Measurements from ENCODE around the gene ZNF768. TPM values are rescaled to one million over a fixed set of nuclear protein-coding genes. Genes with fewer than 3 reads are reported as not detected.
A peak's percentile ranks its signal among the peaks of the same experiment; 100 is the strongest.

ZNF768 gene
- total and polyA plus RNA-seq, 4 donors: 11.2 to 55.7 (median 45.8) TPM

- H3K36me3 ChIP-seq (ENCODE audit: control insufficient read depth, insufficient read depth, low read length): peaks cover 36% of the 10 kb centered on the region
- H3K9me3 ChIP-seq (ENCODE audit: control insufficient read depth, insufficient read depth, low read length): no peaks in the 10 kb centered on the region
- H3K4me3 ChIP-seq (ENCODE audit: low read depth, low read length): peak within 1 kb of the TSS; percentile 92
- DNase-seq (ENCODE audit: low read depth in 4 of 6, low spot score in 6 of 6): peak; percentile 87 to 98 (median 92)
- peak within 1 kb of the TSS; percentile 94 for H3K27ac ChIP-seq (ENCODE audit: low read depth, low read length)
- no peaks in the 10 kb centered on the region for H3K27me3 ChIP-seq (ENCODE audit: control insufficient read depth, insufficient read depth, low read length)
- WGBS (ENCODE audit: insufficient coverage): under 1% methylated on average over 70 of the region's 70 CpGs
- peaks cover 21% of the 10 kb centered on the region for H3K4me1 ChIP-seq (ENCODE audit: control insufficient read depth, insufficient read depth, low read length)
These were observed 8.2 kb upstream of the ZNF768 start, which contains the start of gene ZNF747 for GRCh38 chr16:30534368-30535105. TSS of gene ZNF747 (minus strand) at chr16:30534858. CDS start at chr16:30534679, 179 bp downstream.

GRCh38 chr16:30533748-30534367, 7.5 kb upstream of the ZNF768 start:
- H3K27me3 ChIP-seq (ENCODE audit: control insufficient read depth, insufficient read depth, low read length): no peaks in the 10 kb centered on the region

GRCh38 chr16:30533146-30533522, 6.8 kb upstream of the ZNF768 start:
- no peak for DNase-seq (ENCODE audit: low read depth in 4 of 6, low spot score in 6 of 6)
- Histone ChIP-seq H3K4me1 (ENCODE audit: control insufficient read depth, insufficient read depth, low read length) (peaks cover 22% of the 10 kb centered on the region), H3K9me3 (ENCODE audit: control insufficient read depth, insufficient read depth, low read length) (no peaks in the 10 kb centered on the region), H3K27ac (ENCODE audit: low read depth, low read length) (no peak overlapping the region), H3K27me3 (ENCODE audit: control insufficient read depth, insufficient read depth, low read length) (no peaks in the 10 kb centered on the region), H3K36me3 (ENCODE audit: control insufficient read depth, insufficient read depth, low read length) (peaks cover 32% of the 10 kb centered on the region), H3K4me3 (ENCODE audit: low read depth, low read length) (no peak overlapping the region)
- WGBS (ENCODE audit: insufficient coverage): 81% methylated on average over 10 of the region's 11 CpGs

More at GRCh38 chr16:30533748-30534367, 7.5 kb upstream of the ZNF768 start:
- peaks cover 21% of the 10 kb centered on the region for H3K4me1 ChIP-seq (ENCODE audit: control insufficient read depth, insufficient read depth, low read length)
- H3K4me3 ChIP-seq (ENCODE audit: low read depth, low read length): peak overlapping the region; percentile 92
- H3K36me3 ChIP-seq (ENCODE audit: control insufficient read depth, insufficient read depth, low read length): peaks cover 32% of the 10 kb centered on the region
- H3K9me3 ChIP-seq (ENCODE audit: control insufficient read depth, insufficient read depth, low read length): no peaks in the 10 kb centered on the region
- H3K27ac ChIP-seq (ENCODE audit: low read depth, low read length): peak overlapping the region; percentile 94
- no peak for DNase-seq (ENCODE audit: low read depth in 4 of 6, low spot score in 6 of 6)
- 21% methylated on average over 24 of the region's 29 CpGs for WGBS (ENCODE audit: insufficient coverage)

- no peak for DNase-seq (ENCODE audit: low read depth in 4 of 6, low spot score in 6 of 6)
- H3K27ac ChIP-seq (ENCODE audit: low read depth, low read length): no peak overlapping the region
- peaks cover 29% of the 10 kb centered on the region for H3K4me1 ChIP-seq (ENCODE audit: control insufficient read depth, insufficient read depth, low read length)
- WGBS (ENCODE audit: insufficient coverage): 95% methylated on average over 52 of the region's 57 CpGs
- H3K36me3 ChIP-seq (ENCODE audit: control insufficient read depth, insufficient read depth, low read length): peaks cover 32% of the 10 kb centered on the region
- no peaks in the 10 kb centered on the region for H3K9me3 ChIP-seq (ENCODE audit: control insufficient read depth, insufficient read depth, low read length)
- no peaks in the 10 kb centered on the region for H3K27me3 ChIP-seq (ENCODE audit: control insufficient read depth, insufficient read depth, low read length)
- H3K4me3 ChIP-seq (ENCODE audit: low read depth, low read length): no peak overlapping the region
These were observed 6.1 kb upstream of the ZNF768 start for GRCh38 chr16:30532285-30533145.

- WGBS (ENCODE audit: insufficient coverage): 92% methylated on average over 8 of the region's 13 CpGs
- no peak overlapping the region for H3K4me3 ChIP-seq (ENCODE audit: low read depth, low read length)
- no peaks in the 10 kb centered on the region for H3K27me3 ChIP-seq (ENCODE audit: control insufficient read depth, insufficient read depth, low read length)
- H3K9me3 ChIP-seq (ENCODE audit: control insufficient read depth, insufficient read depth, low read length): no peaks in the 10 kb centered on the region
- peaks cover 36% of the 10 kb centered on the region for H3K4me1 ChIP-seq (ENCODE audit: control insufficient read depth, insufficient read depth, low read length)
- DNase-seq (ENCODE audit: low read depth in 4 of 6, low spot score in 6 of 6): no peak
- peaks cover 32% of the 10 kb centered on the region for H3K36me3 ChIP-seq (ENCODE audit: control insufficient read depth, insufficient read depth, low read length)
- H3K27ac ChIP-seq (ENCODE audit: low read depth, low read length): no peak overlapping the region
These were observed 4.0 kb upstream of the ZNF768 start for GRCh38 chr16:30530163-30531037.

- peaks cover 48% of the 10 kb centered on the region for H3K4me1 ChIP-seq (ENCODE audit: control insufficient read depth, insufficient read depth, low read length)
- H3K9me3 ChIP-seq (ENCODE audit: control insufficient read depth, insufficient read depth, low read length): no peaks in the 10 kb centered on the region
- WGBS (ENCODE audit: insufficient coverage): 81% methylated on average over 4 of the region's 4 CpGs
- no peaks in the 10 kb centered on the region for H3K27me3 ChIP-seq (ENCODE audit: control insufficient read depth, insufficient read depth, low read length)
- no peak overlapping the region for H3K27ac ChIP-seq (ENCODE audit: low read depth, low read length)
- DNase-seq (ENCODE audit: low read depth in 4 of 6, low spot score in 6 of 6): no peak
- H3K4me3 ChIP-seq (ENCODE audit: low read depth, low read length): no peak overlapping the region
- H3K36me3 ChIP-seq (ENCODE audit: control insufficient read depth, insufficient read depth, low read length): peaks cover 47% of the 10 kb centered on the region
These were observed 2.6 kb upstream of the ZNF768 start for GRCh38 chr16:30528799-30529457.

GRCh38 chr16:30527635-30528178, 1.3 kb upstream of the ZNF768 start:
- H3K36me3 ChIP-seq (ENCODE audit: control insufficient read depth, insufficient read depth, low read length): peaks cover 44% of the 10 kb centered on the region
- 31% methylated on average over 8 of the region's 14 CpGs for WGBS (ENCODE audit: insufficient coverage)
- H3K9me3 ChIP-seq (ENCODE audit: control insufficient read depth, insufficient read depth, low read length): no peaks in the 10 kb centered on the region
- peak overlapping the region; percentile 80 for H3K4me3 ChIP-seq (ENCODE audit: low read depth, low read length)
- H3K4me1 ChIP-seq (ENCODE audit: control insufficient read depth, insufficient read depth, low read length): peaks cover 37% of the 10 kb centered on the region
- peak overlapping the region; percentile 98 for H3K27ac ChIP-seq (ENCODE audit: low read depth, low read length)
- DNase-seq (ENCODE audit: low read depth in 4 of 6, low spot score in 6 of 6): no peak
- H3K27me3 ChIP-seq (ENCODE audit: control insufficient read depth, insufficient read depth, low read length): no peaks in the 10 kb centered on the region

GRCh38 chr16:30526823-30527634, 663 bp upstream of the ZNF768 start:
- Histone ChIP-seq H3K27ac (ENCODE audit: low read depth, low read length) (peak overlapping the region; percentile 98), H3K4me3 (ENCODE audit: low read depth, low read length) (peak overlapping the region; percentile 80), H3K4me1 (ENCODE audit: control insufficient read depth, insufficient read depth, low read length) (peaks cover 37% of the 10 kb centered on the region), H3K27me3 (ENCODE audit: control insufficient read depth, insufficient read depth, low read length) (no peaks in the 10 kb centered on the region), H3K36me3 (ENCODE audit: control insufficient read depth, insufficient read depth, low read length) (peaks cover 37% of the 10 kb centered on the region), H3K9me3 (ENCODE audit: control insufficient read depth, insufficient read depth, low read length) (no peaks in the 10 kb centered on the region)
- DNase-seq (ENCODE audit: low read depth in 4 of 6, low spot score in 6 of 6): peak; percentile 84 to 99 (median 92)
- WGBS (ENCODE audit: insufficient coverage): 0% methylated on average over 64 of the region's 79 CpGs
